ENCODE measurements around the gene CDK14.
"Not testable (repeated sequence)": the region's sequence is repeated elsewhere in the genome, so short reads cannot be mapped to it uniquely, and the experiment has no call there.

CDK14 gene

GRCh38 chr7:90923541-90923997 lies 327.4 kb downstream of the CDK14 start:
- DNase-seq = no peak

- DNase-seq = not testable (repeated sequence)
Measured at GRCh38 chr7:90928700-90929424, 332.7 kb downstream of the CDK14 start.

- no peak for DNase-seq
Measured at GRCh38 chr7:90931986-90932916, 336.1 kb downstream of the CDK14 start.

- no peak for DNase-seq
Measured at GRCh38 chr7:90933041-90933440, 336.9 kb downstream of the CDK14 start.

DNA sequence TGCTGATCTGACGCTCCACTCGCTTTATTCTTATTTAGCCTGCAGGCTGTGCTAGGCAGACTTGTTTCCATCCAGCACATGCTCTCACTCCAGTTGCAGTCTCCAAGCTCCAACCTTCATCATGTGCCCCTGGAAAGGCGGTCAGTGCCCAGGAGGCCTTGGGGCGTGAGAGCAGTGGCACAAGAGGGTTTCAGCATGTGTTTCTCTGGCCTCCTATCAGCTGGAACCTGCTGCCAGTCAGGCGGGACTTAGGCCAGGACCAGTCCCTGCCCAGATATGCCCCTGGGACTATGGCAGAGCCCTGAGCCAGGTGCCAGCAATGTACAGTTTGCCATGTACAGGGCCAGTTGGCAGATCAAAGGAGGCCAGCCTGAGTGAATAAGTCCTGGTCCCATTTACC lies 337.9 kb downstream of the CDK14 start:
- DNase-seq = no peak

GRCh38 chr7:90938371-90938770 lies 342.2 kb downstream of the CDK14 start:
- no peak for DNase-seq

DNA sequence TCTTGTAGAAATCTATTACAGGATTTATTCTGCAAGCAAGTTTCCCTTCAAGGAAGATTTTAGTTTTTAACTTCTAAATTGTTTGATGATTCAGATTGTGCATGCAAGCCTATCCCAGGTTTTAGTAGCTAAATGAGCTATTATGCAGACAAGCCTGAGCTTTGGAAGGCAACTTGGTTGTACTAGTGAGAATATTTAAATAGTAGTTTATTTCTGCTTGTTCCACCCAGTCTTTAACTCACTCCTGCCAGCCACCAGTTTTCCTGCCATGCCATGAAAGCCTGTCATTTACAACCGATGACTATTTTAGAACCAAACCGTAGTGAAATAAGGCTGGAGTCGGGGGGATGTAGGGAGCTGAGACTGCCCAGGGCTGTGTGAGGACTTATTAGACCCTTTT lies 343.5 kb downstream of the CDK14 start:
- DNase-seq = no peak

GRCh38 chr7:90944021-90944420 lies 347.9 kb downstream of the CDK14 start:
- no peak for DNase-seq

GRCh38 chr7:90945104-90945787 lies 349.1 kb downstream of the CDK14 start:
- no peak for DNase-seq

- DNase-seq = no peak
Measured at GRCh38 chr7:90946730-90947501, 350.8 kb downstream of the CDK14 start.

DNA sequence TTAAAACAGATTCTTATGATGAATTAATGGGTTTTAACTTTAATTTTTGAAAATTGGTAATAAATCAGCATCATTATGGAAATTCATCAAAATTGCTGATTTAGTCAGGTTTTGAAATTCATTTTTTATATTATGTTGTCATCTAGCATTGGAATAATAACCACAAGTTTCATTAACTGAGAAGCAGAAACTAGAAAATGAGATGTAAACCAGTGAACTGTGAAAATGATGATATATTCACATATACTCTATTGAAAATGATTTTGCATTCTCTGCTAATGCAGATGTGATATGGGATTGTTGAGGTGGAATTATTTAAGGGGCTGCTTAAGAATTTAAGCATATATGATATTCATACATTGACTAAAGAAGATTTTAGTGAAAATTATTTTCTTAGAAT lies 352.0 kb downstream of the CDK14 start:
- no peak for DNase-seq

DNA sequence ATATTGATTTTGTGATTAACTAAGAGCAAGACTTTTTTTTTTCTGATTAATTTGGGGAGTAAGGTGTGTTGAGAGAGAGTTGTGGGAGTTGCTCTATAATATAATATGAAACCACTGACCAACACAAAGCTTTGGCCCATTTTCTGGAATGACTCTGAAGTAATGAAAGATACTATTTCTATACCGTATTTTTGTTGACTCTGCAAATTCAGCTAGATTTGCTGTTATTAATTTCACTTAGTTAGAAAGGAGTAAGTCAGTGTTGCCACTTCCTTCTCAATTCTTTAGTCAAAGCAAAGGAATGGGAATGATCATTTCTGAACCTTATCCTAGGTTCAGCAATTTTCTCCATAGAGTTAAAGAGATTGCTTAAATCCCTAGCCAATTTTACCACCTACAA lies 355.1 kb downstream of the CDK14 start:
- DNase-seq = no peak

DNA sequence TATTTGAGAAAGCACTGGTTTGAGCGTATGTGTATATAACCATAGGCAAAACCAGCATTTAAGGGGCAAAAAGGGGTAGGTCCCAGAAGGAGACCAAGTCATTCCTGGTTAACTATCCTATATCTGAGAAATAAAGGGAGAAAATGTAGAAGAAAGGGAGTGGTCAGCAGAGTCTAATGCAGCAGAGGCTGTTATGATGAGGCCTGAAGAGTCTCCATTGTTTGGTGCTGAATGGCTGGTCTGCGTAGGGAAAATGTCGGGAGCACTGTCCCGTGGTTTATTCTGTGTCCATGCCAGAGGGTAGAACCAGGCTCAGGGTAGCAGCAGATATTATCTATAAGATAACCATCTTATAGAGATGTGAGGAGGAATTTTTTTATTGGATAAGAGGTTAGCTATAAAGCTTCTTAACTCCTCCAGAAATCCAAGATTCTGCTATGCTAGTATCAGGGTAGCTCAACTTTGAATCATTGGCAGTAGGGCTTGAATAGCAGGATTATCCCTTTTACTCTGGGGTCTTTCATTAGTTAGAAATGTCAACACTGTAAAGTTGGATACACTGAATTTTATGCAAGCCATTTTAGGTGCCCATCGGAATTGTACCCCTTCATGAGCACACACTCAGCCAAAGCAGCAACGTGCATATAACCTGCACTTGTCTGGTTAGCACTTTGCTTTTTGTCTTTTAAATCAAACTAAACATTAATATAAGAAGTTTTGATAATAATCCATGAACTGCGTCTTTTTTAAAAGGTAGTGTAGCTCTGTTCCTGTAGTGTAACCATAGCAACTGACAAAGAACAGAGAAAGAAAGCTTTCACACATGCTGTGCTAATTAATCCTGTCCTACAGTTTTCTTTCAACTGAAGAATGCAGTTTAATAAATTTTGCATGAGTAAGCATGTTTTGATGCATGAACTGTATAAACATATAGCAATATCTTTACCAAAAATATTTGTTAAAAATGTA lies 356.1 kb downstream of the CDK14 start:
- no peak for DNase-seq

DNA sequence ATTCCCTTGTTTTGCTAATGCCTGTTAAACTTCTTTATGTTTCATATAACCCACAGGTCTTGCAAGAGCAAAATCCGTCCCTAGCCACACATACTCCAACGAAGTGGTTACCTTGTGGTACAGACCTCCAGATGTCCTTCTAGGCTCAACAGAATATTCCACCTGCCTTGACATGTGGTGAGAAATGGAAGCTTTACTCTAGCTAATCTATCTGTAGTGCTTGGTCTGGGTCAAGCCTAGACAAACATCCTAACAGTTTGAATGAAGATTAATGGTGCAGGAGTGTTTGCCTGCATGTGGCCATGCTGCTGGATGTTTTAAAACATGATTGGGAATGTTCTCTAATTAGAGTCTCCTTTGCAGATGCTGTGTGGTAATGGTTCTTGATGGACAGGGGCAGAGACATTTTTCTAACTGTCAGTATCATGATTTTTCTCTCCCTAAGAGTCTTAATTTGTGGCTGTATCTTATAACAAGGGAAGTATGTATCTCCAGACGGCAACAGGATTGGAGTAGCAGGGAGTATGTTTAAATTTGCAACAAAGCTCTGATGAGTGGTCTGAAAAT lies 359.6 kb downstream of the CDK14 start:
- DNase-seq = no peak

GRCh38 chr7:90957883-90958282 lies 361.8 kb downstream of the CDK14 start:
- no peak for DNase-seq

- DNase-seq = no peak
Measured at GRCh38 chr7:90958647-90959046, 362.5 kb downstream of the CDK14 start.

DNA sequence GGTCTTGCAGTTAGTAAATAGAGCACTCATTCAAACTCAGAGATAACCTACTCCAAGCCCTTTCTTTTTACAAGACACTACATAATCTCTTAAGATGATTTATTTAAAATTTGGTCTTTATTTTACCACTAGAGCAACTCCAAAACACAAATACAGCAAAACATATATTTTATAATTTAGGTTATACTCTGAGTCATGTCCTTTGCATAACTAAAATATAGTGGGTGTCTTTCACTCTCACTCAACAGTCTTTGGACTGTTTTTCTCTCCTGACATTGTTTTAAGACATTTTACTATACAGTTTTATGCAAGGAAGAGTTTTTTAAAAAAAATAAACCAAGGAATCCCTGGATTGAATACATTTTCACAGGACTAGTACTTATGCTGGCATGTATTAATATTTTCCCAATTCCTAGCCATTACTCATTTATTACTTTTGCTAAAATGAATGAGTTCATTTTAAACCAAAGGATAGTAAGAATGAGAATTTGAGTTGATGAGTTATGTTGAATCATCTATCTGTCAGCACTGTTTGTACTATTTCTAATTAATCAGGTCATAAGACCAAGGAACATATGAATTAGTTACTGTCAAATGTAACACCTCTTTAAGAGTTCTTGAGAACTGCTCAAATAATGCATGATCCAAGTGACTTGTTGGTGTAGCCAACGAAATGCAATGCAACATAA lies 365.1 kb downstream of the CDK14 start:
- no peak for DNase-seq

- DNase-seq = no peak
Measured at GRCh38 chr7:90965211-90965610, 369.1 kb downstream of the CDK14 start.

GRCh38 chr7:90966346-90966745 lies 370.2 kb downstream of the CDK14 start:
- DNase-seq = no peak

DNA sequence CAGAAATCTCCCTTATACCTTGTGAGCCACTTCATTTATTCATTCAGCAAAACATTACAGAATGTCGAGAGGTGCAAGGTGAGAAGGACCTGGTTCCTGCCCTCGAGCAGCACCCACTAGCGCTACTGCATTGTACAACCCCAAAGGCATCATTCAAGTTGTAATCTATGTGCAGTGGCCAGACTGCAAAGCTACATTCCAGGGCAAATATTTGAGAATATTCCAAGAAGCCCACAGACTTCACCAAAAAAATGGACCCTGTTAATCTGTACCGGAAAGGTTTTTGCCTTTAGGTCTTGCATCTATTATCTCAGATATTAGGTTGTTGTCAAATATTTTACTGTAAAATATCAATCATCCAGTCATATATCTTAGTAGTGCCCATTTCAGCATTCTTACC lies 372.8 kb downstream of the CDK14 start:
- DNase-seq = no peak
